HepG2 (cell line): ENCODE data around the gene CLASRP. TPM values are rescaled to one million over a fixed set of nuclear protein-coding genes. Genes with fewer than 3 reads are reported as not detected.

Experiments
- ASH2L ChIP-seq: fragments of 300-600, 200-600 bp; sonication (generic); IDR thresholded peaks from 2 replicates; pipeline ENCODE4 v1.7.0; 2017; ENCODE audit warnings: low read depth, mild to moderate bottlenecking, moderate library complexity, mixed read lengths, low read length; ENCODE audit not compliant: insufficient read length
- ATAD3A ChIP-seq: sonication (generic); formaldehyde crosslinking; IDR thresholded peaks from 2 replicates; pipeline ENCODE4 v1.4.0; 2020; ENCODE audit warnings: missing genetic modification reagents
- HDAC1 ChIP-seq: sonication (generic); formaldehyde crosslinking; IDR thresholded peaks from 2 replicates; pipeline ENCODE4 v1.5.1; 2020; ENCODE audit warnings: mild to moderate bottlenecking, missing genetic modification reagents
- RFX5 ChIP-seq: IDR thresholded peaks from 2 replicates; pipeline ENCODE4 v1.6.1; 2011; ENCODE audit warnings: low read depth, low read length, improper control_type of control experiment
- SALL1 ChIP-seq: sonication (generic); formaldehyde crosslinking; IDR thresholded peaks from 2 replicates; pipeline ENCODE4 v1.8.0; 2022; ENCODE audit warnings: mild to moderate bottlenecking, missing genetic modification reagents
- ZNF780A ChIP-seq: sonication (generic); formaldehyde crosslinking; IDR thresholded peaks from 2 replicates; pipeline ENCODE4 v1.8.0; 2022; ENCODE audit warnings: mild to moderate bottlenecking, missing genetic modification reagents, moderate library complexity
- polyA plus RNA-seq, 8 experiments: library from polyadenylated mRNA; depleted of rRNA in 3 of 8; stranded (reverse) in 7 of 8; unstranded in 1 of 8; fragments of >200 nt; fragmentation: Illumina TruSeq in 4 of 8; extraction: Trizol in 4 of 8; gene quantifications; 2 replicates each; pipeline versions ENCODE4 v1.2.1 to v1.2.3, GENCODE V29; 2011 to 2016; ENCODE audit warnings: low read depth in 4 of 8, missing spikeins in 1 of 8, mixed read lengths in 1 of 8; ENCODE audit not compliant: insufficient read depth in 1 of 8
- total RNA-seq, 5 experiments: library from RNA; depleted of rRNA; stranded (reverse); fragments of >200 nt; fragmentation: Illumina TruSeq; extraction: Trizol; gene quantifications; 2 replicates each; pipeline ENCODE4 v1.2.3, GENCODE V29; 2016; ENCODE audit warnings: low read depth in 1 of 5
- TF ChIP-seq, protein P1 (sequence below): sonication (generic); formaldehyde crosslinking; IDR thresholded peaks from 2 replicates; pipeline ENCODE4 v1.8.1; 2022; ENCODE audit warnings: mild to moderate bottlenecking, missing genetic modification reagents
- TF ChIP-seq, protein P2 (sequence below), 2 experiments: sonication (generic) in 1 of 2; formaldehyde crosslinking in 1 of 2; IDR thresholded peaks; 2 replicates each; pipeline versions ENCODE4 v1.4.0 to v1.6.1; 2016 to 2020; ENCODE audit warnings: borderline replicate concordance in 1 of 2, low read depth in 1 of 2, mild to moderate bottlenecking in 1 of 2, missing genetic modification reagents in 1 of 2

The CLASRP gene
- total and polyA plus RNA-seq, 2 of the 13 experiments (the other 11 are each of a cell fraction or from before 2014, with no cell fraction given): 32.0 to 51.4 TPM

- TF ChIP-seq ASH2L (peak; percentile 12), HDAC1 (CRISPR knock-in tag) (peak; percentile 1; the same call in 1 of the 2 replicates), SALL1 (CRISPR knock-in tag) (peak; percentile 7; the same call in 1 of the 2 replicates), RFX5 (no peak), ZNF780A (CRISPR knock-in tag) (no peak), ATAD3A (CRISPR knock-in tag) (no peak)
- TF ChIP-seq, protein P1, sequence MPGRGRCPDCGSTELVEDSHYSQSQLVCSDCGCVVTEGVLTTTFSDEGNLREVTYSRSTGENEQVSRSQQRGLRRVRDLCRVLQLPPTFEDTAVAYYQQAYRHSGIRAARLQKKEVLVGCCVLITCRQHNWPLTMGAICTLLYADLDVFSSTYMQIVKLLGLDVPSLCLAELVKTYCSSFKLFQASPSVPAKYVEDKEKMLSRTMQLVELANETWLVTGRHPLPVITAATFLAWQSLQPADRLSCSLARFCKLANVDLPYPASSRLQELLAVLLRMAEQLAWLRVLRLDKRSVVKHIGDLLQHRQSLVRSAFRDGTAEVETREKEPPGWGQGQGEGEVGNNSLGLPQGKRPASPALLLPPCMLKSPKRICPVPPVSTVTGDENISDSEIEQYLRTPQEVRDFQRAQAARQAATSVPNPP (CRISPR knock-in tag): no peak
- TF ChIP-seq, protein P2, sequence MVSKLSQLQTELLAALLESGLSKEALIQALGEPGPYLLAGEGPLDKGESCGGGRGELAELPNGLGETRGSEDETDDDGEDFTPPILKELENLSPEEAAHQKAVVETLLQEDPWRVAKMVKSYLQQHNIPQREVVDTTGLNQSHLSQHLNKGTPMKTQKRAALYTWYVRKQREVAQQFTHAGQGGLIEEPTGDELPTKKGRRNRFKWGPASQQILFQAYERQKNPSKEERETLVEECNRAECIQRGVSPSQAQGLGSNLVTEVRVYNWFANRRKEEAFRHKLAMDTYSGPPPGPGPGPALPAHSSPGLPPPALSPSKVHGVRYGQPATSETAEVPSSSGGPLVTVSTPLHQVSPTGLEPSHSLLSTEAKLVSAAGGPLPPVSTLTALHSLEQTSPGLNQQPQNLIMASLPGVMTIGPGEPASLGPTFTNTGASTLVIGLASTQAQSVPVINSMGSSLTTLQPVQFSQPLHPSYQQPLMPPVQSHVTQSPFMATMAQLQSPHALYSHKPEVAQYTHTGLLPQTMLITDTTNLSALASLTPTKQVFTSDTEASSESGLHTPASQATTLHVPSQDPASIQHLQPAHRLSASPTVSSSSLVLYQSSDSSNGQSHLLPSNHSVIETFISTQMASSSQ (IDR thresholded peaks at IDR 0.05; ENCODE audit: low read depth): no peak
- TF ChIP-seq, protein P2 (CRISPR knock-in tag; IDR thresholded peaks at IDR 0.05; ENCODE audit: borderline replicate concordance): no peak
Observed at GRCh38 chr19:45075301-45076028, 36.6 kb downstream of the CLASRP start (continued).
